Progenitor cell of endocrine pancreas (in vitro differentiated cells): ENCODE measurements around the gene HP1BP3. TPM values are rescaled to one million over a fixed set of nuclear protein-coding genes. Genes with fewer than 3 reads are reported as not detected.

ENCODE experiments used
- DNase-seq: peaks from one replicate; pipeline ENCODE4 v3.0.0; 2021; ENCODE audit warnings: low spot score; ENCODE audit not compliant: unreplicated experiment
- H3K27ac Mint-ChIP-seq: 2 replicates; pipeline ENCODE4 v1.8.0; 2021; ENCODE audit warnings: mild to moderate bottlenecking, moderate library complexity, mixed read lengths
- H3K27me3 Mint-ChIP-seq: 2 replicates; pipeline ENCODE4 v1.8.0; 2021; ENCODE audit warnings: mixed read lengths
- H3K36me3 Mint-ChIP-seq: 2 replicates; pipeline ENCODE4 v1.8.0; 2022; ENCODE audit warnings: mixed read lengths; ENCODE audit not compliant: insufficient read depth
- H3K4me1 Mint-ChIP-seq: 2 replicates; pipeline ENCODE4 v1.8.0; 2021; ENCODE audit warnings: low read depth, mixed read lengths
- H3K4me3 Mint-ChIP-seq: 2 replicates; pipeline ENCODE4 v1.8.0; 2021; ENCODE audit warnings: low read depth, mild to moderate bottlenecking, moderate library complexity, mixed read lengths
- H3K9me3 Mint-ChIP-seq: 2 replicates; pipeline ENCODE4 v1.8.0; 2021; ENCODE audit warnings: low read depth, mixed read lengths
- CTCF ChIP-seq: fragments of 200-600 bp; sonication (generic); IDR thresholded peaks from one replicate; pipeline ENCODE4 v1.5.0; 2021; ENCODE audit warnings: antibody characterized with exemption, mild to moderate bottlenecking; ENCODE audit not compliant: unreplicated experiment
- total RNA-seq: library from RNA; stranded (reverse); gene quantifications from 2 replicates; pipeline ENCODE4 v1.2.1, GENCODE V29; 2021

HP1BP3 gene
- total RNA-seq, 1 donor from 2014 or later = 385 TPM

GRCh38 chr1:20700636-20701215 is 86.4 kb downstream of the HP1BP3 start:
- Mint-ChIP-seq H3K27me3 (peaks cover 7% of the 10 kb centered on the region), H3K9me3 (no peaks in the 10 kb centered on the region), H3K4me3 (no peak overlapping the region), H3K27ac (no peak overlapping the region), H3K4me1 (peaks cover 1% of the 10 kb centered on the region), H3K36me3 (no peaks in the 10 kb centered on the region)
- no peak for TF ChIP-seq CTCF
- no peak for DNase-seq

GRCh38 chr1:20699558-20699957 is 87.5 kb downstream of the HP1BP3 start:
- Mint-ChIP-seq H3K9me3 (no peaks in the 10 kb centered on the region), H3K4me3 (no peak overlapping the region), H3K27me3 (peaks cover 9% of the 10 kb centered on the region), H3K4me1 (peaks cover 1% of the 10 kb centered on the region), H3K36me3 (no peaks in the 10 kb centered on the region), H3K27ac (no peak overlapping the region)
- no peak for TF ChIP-seq CTCF
- DNase-seq = no peak

DNA sequence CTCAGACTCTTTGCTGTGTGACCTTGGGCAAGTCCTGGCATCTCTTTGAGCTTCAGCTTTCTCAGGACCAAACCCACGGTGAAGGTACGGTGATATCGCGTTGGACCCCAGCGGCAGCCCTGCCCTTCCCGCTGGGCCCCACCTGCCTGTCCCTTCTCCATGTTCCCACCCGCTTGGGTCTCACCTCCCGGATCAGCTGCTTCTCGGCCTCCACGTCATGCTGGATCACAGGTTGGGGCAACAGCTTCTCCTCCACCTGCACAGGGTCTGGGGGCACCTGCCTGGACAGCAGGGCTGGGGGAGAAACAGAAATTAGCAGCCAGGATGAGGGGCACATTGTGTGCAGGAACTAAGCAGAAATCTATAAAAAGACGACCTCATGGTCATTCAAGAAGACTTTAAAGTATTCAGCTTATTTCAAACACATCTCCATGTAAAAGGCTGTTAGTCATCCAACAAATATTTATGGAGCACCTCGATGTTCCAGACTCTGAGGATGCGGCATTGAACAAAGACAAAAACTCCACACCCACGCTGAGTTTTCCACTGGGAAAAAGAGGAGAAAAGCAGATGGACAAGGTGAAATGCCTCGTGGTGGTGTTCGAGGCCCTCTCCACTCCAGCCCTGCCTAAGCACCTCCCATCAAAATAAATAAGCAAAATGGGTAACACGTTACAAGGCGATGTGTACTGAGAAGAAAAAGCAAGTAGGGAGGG is 88.8 kb downstream of the HP1BP3 start:
- TF ChIP-seq CTCF = no peak
- Mint-ChIP-seq H3K4me3 (no peak overlapping the region), H3K4me1 (peaks cover 1% of the 10 kb centered on the region), H3K27me3 (peaks cover 14% of the 10 kb centered on the region), H3K36me3 (no peaks in the 10 kb centered on the region), H3K9me3 (no peaks in the 10 kb centered on the region), H3K27ac (no peak overlapping the region)
- DNase-seq = no peak

- H3K36me3 Mint-ChIP-seq = no peaks in the 10 kb centered on the region
- H3K9me3 Mint-ChIP-seq = no peaks in the 10 kb centered on the region
- H3K4me1 Mint-ChIP-seq = peaks cover 1% of the 10 kb centered on the region
- DNase-seq = no peak
- no peak for TF ChIP-seq CTCF
- H3K27ac Mint-ChIP-seq = no peak overlapping the region
- H3K4me3 Mint-ChIP-seq = no peak overlapping the region
- H3K27me3 Mint-ChIP-seq = peaks cover 10% of the 10 kb centered on the region
Measured at GRCh38 chr1:20697563-20697962, 89.5 kb downstream of the HP1BP3 start.

GRCh38 chr1:20696397-20697333 is 90.4 kb downstream of the HP1BP3 start:
- peaks cover 1% of the 10 kb centered on the region for H3K4me1 Mint-ChIP-seq
- no peaks in the 10 kb centered on the region for H3K9me3 Mint-ChIP-seq
- peaks cover 10% of the 10 kb centered on the region for H3K27me3 Mint-ChIP-seq
- peak; percentile 84 for DNase-seq
- H3K36me3 Mint-ChIP-seq = no peaks in the 10 kb centered on the region
- peak; percentile 81 for TF ChIP-seq CTCF
- H3K27ac Mint-ChIP-seq = peak overlapping the region; percentile 92
- peak overlapping the region; percentile 76 for H3K4me3 Mint-ChIP-seq
